Neuronal stem cell (in vitro differentiated cells): ENCODE data around the gene CSMD2.

Source experiments
- DNase-seq: peaks from one replicate; pipeline ENCODE4 v3.0.0-alpha.2; 2013; ENCODE audit warnings: low spot score
- H2AFZ ChIP-seq: one replicate; pipeline ENCODE4 v1.6.1; 2013; ENCODE audit warnings: mild to moderate bottlenecking, low read length, inconsistent platforms
- H2AK5ac ChIP-seq: 2 replicates; pipeline ENCODE4 v1.6.1; 2013; ENCODE audit warnings: low read depth, mild to moderate bottlenecking, inconsistent platforms, low read length, moderate library complexity, mixed read lengths
- H2BK120ac ChIP-seq: 2 replicates; pipeline ENCODE4 v1.6.1; 2013; ENCODE audit warnings: low read depth, mild to moderate bottlenecking, inconsistent platforms, low read length, moderate library complexity, mixed read lengths
- H2BK12ac ChIP-seq: one replicate; pipeline ENCODE4 v1.6.1; 2013; ENCODE audit warnings: low read length, inconsistent platforms
- H2BK15ac ChIP-seq: 2 replicates; pipeline ENCODE4 v1.6.1; 2013; ENCODE audit warnings: mild to moderate bottlenecking, low read length, inconsistent platforms, mixed read lengths
- H2BK5ac ChIP-seq: one replicate; pipeline ENCODE4 v1.6.1; 2013; ENCODE audit warnings: inconsistent platforms, mild to moderate bottlenecking, low read length, moderate library complexity
- H3K14ac ChIP-seq: one replicate; pipeline ENCODE4 v1.6.1; 2013; ENCODE audit warnings: low read length, inconsistent platforms
- H3K18ac ChIP-seq: 2 replicates; pipeline ENCODE4 v1.6.1; 2013; ENCODE audit warnings: low read length, inconsistent platforms
- H3K23ac ChIP-seq: 2 replicates; pipeline ENCODE4 v1.6.1; 2013; ENCODE audit warnings: low read depth, mild to moderate bottlenecking, mixed read lengths, low read length, inconsistent platforms; ENCODE audit not compliant: poor library complexity
- H3K27ac ChIP-seq: replicated peaks from 3 replicates; pipeline ENCODE4 v1.5.1; 2013; ENCODE audit warnings: low read length, inconsistent platforms
- H3K27me3 ChIP-seq, 3 experiments: 2 replicates each; pipeline ENCODE4 v1.6.1; 2013; ENCODE audit warnings: low read length in 3 of 3, mild to moderate bottlenecking in 2 of 3, inconsistent platforms in 1 of 3, low read depth in 1 of 3, mixed read lengths in 1 of 3, moderate library complexity in 1 of 3; ENCODE audit not compliant: control insufficient read depth in 3 of 3, insufficient read depth in 3 of 3
- H3K36me3 ChIP-seq, 2 donors: replicated peaks in 1 of 2; 2 replicates each; pipeline ENCODE4 v1.6.1; 2013; ENCODE audit warnings: low read length in 2 of 2; ENCODE audit not compliant: control insufficient read depth in 2 of 2, insufficient read depth in 2 of 2
- H3K4ac ChIP-seq: 2 replicates; pipeline ENCODE4 v1.6.1; 2013; ENCODE audit warnings: inconsistent platforms, mild to moderate bottlenecking, low read length, moderate library complexity
- H3K4me1 ChIP-seq, 2 donors: 1 replicate in 1 of 2; 2 replicates in 1 of 2; pipeline ENCODE4 v1.6.1; 2013; ENCODE audit warnings: low read length in 2 of 2, low read depth in 1 of 2; ENCODE audit not compliant: control insufficient read depth in 2 of 2, insufficient read depth in 1 of 2
- H3K4me2 ChIP-seq: one replicate; pipeline ENCODE4 v1.6.1; 2013; ENCODE audit warnings: mild to moderate bottlenecking, low read length, inconsistent platforms; ENCODE audit not compliant: insufficient read depth, poor library complexity, severe bottlenecking
- H3K4me3 ChIP-seq, 2 donors: 2 replicates each; pipeline ENCODE4 v1.5.1; 2013; ENCODE audit warnings: low read length in 2 of 2, mild to moderate bottlenecking in 2 of 2, inconsistent platforms in 1 of 2, moderate library complexity in 1 of 2
- H3K79me1 ChIP-seq: one replicate; pipeline ENCODE4 v1.6.1; 2013; ENCODE audit warnings: low read depth, mild to moderate bottlenecking, inconsistent platforms, low read length, moderate library complexity
- H3K9ac ChIP-seq: one replicate; pipeline ENCODE4 v1.6.1; 2013; ENCODE audit warnings: mild to moderate bottlenecking, low read depth, low read length, inconsistent platforms; ENCODE audit not compliant: poor library complexity
- H3K9me3 ChIP-seq, 2 donors: replicated peaks in 1 of 2; 2 replicates each; pipeline versions ENCODE3 to v1.6.1; 2013; ENCODE audit warnings: low read length in 2 of 2, mild to moderate bottlenecking in 2 of 2, inconsistent platforms in 1 of 2, low read depth in 1 of 2, mixed read lengths in 1 of 2, moderate library complexity in 1 of 2; ENCODE audit not compliant: control insufficient read depth in 2 of 2, insufficient read depth in 1 of 2
- H4K8ac ChIP-seq: one replicate; pipeline ENCODE4 v1.6.1; 2013; ENCODE audit warnings: low read depth, mild to moderate bottlenecking, inconsistent platforms, low read length, moderate library complexity
- H4K91ac ChIP-seq: one replicate; pipeline ENCODE4 v1.6.1; 2013; ENCODE audit warnings: low read length, low read depth, mild to moderate bottlenecking, inconsistent platforms; ENCODE audit not compliant: poor library complexity
- WGBS, 2 donors: extraction: QIAGEN DNeasy Blood & Tissue Kit; methylation state at CpG; one replicate each; pipeline ENCODE4 v1.1.7; 2013; ENCODE audit warnings: missing lambda C conversion rate in 2 of 2, mixed read lengths in 1 of 2; ENCODE audit not compliant: insufficient read length in 2 of 2, insufficient replicate concordance in 1 of 2; ENCODE audit errors: extremely low coverage in 2 of 2; 5-methylcytosine and 5-hydroxymethylcytosine counted together

Gene CSMD2

DNA sequence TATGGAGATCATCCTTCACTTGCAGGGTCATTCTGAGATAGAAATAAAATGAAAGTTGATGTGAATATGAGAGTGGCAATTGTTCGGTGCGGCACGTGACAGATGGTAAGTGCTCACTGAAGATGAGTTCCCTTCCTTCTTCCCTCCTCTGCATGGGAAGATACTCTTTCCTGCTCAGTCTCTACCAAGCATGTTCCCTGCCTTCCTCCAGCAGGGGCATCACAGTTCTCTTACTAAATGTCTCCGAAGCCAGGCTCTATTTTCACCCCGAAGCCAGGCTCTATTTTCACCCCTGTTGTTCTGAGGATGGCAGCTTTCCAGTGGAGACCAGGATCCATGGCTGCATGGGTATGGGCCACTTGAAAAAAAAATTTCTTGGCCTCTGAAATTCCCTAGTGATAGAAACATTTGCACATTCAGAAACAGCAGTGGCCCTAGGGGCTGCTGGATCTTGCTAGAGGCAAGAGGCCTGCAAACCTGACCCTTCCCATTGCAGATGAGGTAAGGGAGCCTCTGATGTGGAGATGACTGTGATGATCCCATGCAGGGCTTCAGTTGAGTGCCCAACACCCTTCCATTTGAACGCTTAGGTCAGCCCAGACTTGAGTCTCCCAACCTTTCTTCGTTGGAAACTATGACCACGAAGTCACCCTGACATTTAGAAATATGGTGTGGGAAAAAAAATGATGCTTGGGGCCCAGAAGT, 424.8 kb downstream of the CSMD2 start:
- Histone ChIP-seq H3K4me2 (no peak overlapping the region), H3K27me3 (peaks cover 0 to 3% (median 0%) of the 10 kb centered on the region in 3 experiments), H3K4ac (no peak overlapping the region), H3K79me1 (no peaks in the 10 kb centered on the region), H3K27ac (no peak overlapping the region), H4K91ac (no peak overlapping the region), H2BK15ac (no peak overlapping the region), H3K9me3 (no peaks in the 10 kb centered on the region), H2AFZ (no peak overlapping the region), H4K8ac (no peak overlapping the region), H2BK12ac (no peak overlapping the region), H3K4me3 (no peak overlapping the region), H3K4me1 (no peaks in the 10 kb centered on the region), H3K9ac (no peak overlapping the region), H3K18ac (no peak overlapping the region), H2AK5ac (no peak overlapping the region), H2BK120ac (no peak overlapping the region), H3K14ac (no peak overlapping the region), H2BK5ac (no peak overlapping the region), H3K36me3 (no peaks in the 10 kb centered on the region), H3K23ac (no peak overlapping the region)
- DNase-seq, result no peak
- WGBS, 2 donors, result no CpG with 5 or more reads among the region's 8 CpGs

DNA sequence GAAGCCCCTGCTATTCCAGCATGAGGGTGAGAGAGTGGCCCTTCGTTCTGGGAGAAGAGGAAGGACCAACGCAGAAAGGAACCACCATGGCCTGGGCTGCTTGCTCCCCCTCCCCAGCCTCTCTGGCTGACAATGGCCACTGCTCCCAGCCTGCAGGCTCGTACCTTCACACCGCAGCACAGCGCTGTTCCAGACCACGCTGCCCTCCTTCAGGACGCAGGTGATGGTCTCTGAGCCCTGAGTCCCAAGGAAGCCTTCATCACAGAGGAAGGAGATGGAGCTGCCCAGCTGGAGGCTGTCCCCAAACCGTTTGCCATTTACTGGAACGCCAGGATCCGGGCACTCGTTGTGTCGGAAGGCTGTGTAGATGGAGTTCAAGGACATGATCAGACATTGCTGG, 426.1 kb downstream of the CSMD2 start:
- no peaks in the 10 kb centered on the region for H3K4me1 ChIP-seq
- H2BK5ac ChIP-seq, result no peak overlapping the region
- no peak overlapping the region for H2BK12ac ChIP-seq
- no peak overlapping the region for H2BK120ac ChIP-seq
- no peak overlapping the region for H4K91ac ChIP-seq
- H3K9ac ChIP-seq, result no peak overlapping the region
- no peak overlapping the region for H4K8ac ChIP-seq
- no peak overlapping the region for H3K27ac ChIP-seq
- no peak overlapping the region for H2AFZ ChIP-seq
- H2BK15ac ChIP-seq, result no peak overlapping the region
- H3K9me3 ChIP-seq, result no peaks in the 10 kb centered on the region
- no peak overlapping the region for H3K4me3 ChIP-seq
- H3K14ac ChIP-seq, result no peak overlapping the region
- no peak overlapping the region for H3K18ac ChIP-seq
- no peak overlapping the region for H3K4me2 ChIP-seq
- H3K36me3 ChIP-seq, result no peaks in the 10 kb centered on the region
- H3K79me1 ChIP-seq, result no peaks in the 10 kb centered on the region
- H3K4ac ChIP-seq, result no peak overlapping the region
- peaks cover 0 to 3% (median 0%) of the 10 kb centered on the region in 3 experiments for H3K27me3 ChIP-seq
- H3K23ac ChIP-seq, result no peak overlapping the region
- H2AK5ac ChIP-seq, result no peak overlapping the region
- WGBS, 2 donors, result no CpG with 5 or more reads among the region's 12 CpGs
- no peak for DNase-seq

DNA sequence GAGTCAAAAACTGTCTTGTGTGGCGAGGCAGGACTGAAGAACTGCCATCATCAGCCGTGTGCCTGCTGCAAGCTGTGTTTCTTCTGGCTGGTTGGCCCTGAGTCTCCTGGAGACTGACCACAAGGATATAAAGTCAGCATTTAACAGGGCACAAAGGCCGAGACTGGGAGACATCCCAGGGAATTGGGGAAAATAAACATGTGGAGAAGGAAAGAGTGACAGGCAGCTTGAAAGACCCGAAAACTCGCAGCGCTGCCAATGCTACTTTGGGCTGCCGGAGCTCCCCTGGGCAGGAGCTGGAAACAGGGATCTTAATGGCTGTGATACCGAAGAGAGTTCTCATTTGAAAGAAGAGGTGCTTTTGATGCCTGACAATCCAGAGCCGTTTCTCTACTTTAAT, 426.5 kb downstream of the CSMD2 start:
- H4K8ac ChIP-seq, result no peak overlapping the region
- no peak overlapping the region for H3K18ac ChIP-seq
- no peak overlapping the region for H3K27ac ChIP-seq

DNA sequence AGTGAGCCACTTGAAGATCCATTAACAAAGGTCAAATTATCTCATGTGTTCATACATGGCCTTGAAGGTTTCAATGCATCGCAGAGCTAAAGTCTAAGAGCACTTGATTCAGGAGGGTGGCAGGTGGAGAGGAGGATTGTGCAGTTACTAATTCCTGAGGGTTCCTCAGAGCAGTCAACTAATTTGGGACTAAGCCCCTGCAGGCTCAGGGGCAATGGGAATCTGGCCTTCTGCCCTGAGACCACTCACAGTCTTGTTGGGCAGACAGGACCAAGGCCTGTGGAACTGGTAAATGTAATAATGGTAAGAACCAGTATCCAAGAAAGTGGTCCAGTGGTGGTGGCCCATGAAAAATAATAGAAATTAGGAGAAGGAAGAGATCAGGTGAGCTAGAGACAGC, 428.5 kb downstream of the CSMD2 start:
- no peak overlapping the region for H3K4ac ChIP-seq
- no peak overlapping the region for H2BK12ac ChIP-seq
- WGBS, 2 donors, result no CpG with 5 or more reads among the region's 1 CpG
- no peak overlapping the region for H3K4me2 ChIP-seq
- no peak overlapping the region for H4K8ac ChIP-seq
- no peak overlapping the region for H3K4me3 ChIP-seq
- no peak overlapping the region for H3K23ac ChIP-seq
- no peaks in the 10 kb centered on the region for H3K9me3 ChIP-seq
- H2BK5ac ChIP-seq, result no peak overlapping the region
- no peak overlapping the region for H3K18ac ChIP-seq
- no peak overlapping the region for H3K27ac ChIP-seq
- no peak overlapping the region for H2BK120ac ChIP-seq
- H3K79me1 ChIP-seq, result no peaks in the 10 kb centered on the region
- H2BK15ac ChIP-seq, result no peak overlapping the region
- H4K91ac ChIP-seq, result no peak overlapping the region
- H3K9ac ChIP-seq, result no peak overlapping the region
- H3K14ac ChIP-seq, result no peak overlapping the region
- no peak for DNase-seq
- no peaks in the 10 kb centered on the region for H3K27me3 ChIP-seq
- H2AFZ ChIP-seq, result no peak overlapping the region
- no peak overlapping the region for H2AK5ac ChIP-seq
- H3K4me1 ChIP-seq, result no peaks in the 10 kb centered on the region
- H3K36me3 ChIP-seq, result no peaks in the 10 kb centered on the region

More for the DNA sequence above, 426.5 kb downstream of the CSMD2 start:
- Histone ChIP-seq H3K79me1 (no peaks in the 10 kb centered on the region), H3K36me3 (no peaks in the 10 kb centered on the region), H2BK5ac (no peak overlapping the region), H4K91ac (no peak overlapping the region), H2AFZ (no peak overlapping the region), H3K27me3 (peaks cover 0 to 3% (median 0%) of the 10 kb centered on the region in 3 experiments), H2BK15ac (no peak overlapping the region), H3K9ac (no peak overlapping the region), H2BK12ac (no peak overlapping the region), H2AK5ac (no peak overlapping the region), H3K4ac (no peak overlapping the region), H2BK120ac (no peak overlapping the region), H3K4me3 (no peak overlapping the region), H3K9me3 (no peaks in the 10 kb centered on the region), H3K23ac (no peak overlapping the region), H3K4me2 (no peak overlapping the region), H3K14ac (no peak overlapping the region), H3K4me1 (no peaks in the 10 kb centered on the region)
- DNase-seq, result no peak
- no CpG with 5 or more reads among the region's 9 CpGs for WGBS, 2 donors
